Stimulated activated CD8-positive, alpha-beta memory T cell treated with anti-CD3 and anti-CD28 coated beads, Interleukin-7, amount 100 ng/mL, for 24 hours (primary cell): ENCODE data around the gene CNN3.

Experiments
- DNase-seq: peaks from one replicate; pipeline ENCODE4 v3.0.0-alpha.2; 2020; ENCODE audit warnings: low read depth

The CNN3 gene

GRCh38 chr1:94856004-94856403, 70.9 kb downstream of the CNN3 start:
- no peak for DNase-seq

GRCh38 chr1:94855307-94855700, 71.6 kb downstream of the CNN3 start:
- no peak for DNase-seq

- peak; percentile 43 for DNase-seq
Observed at GRCh38 chr1:94854458-94855306, 72.2 kb downstream of the CNN3 start.

- no peak for DNase-seq
Observed at GRCh38 chr1:94852788-94853187, 74.1 kb downstream of the CNN3 start.

- DNase-seq, result no peak
Observed at GRCh38 chr1:94851571-94851970, 75.3 kb downstream of the CNN3 start.
